ENCODE data around the gene RXFP3.

DNA sequence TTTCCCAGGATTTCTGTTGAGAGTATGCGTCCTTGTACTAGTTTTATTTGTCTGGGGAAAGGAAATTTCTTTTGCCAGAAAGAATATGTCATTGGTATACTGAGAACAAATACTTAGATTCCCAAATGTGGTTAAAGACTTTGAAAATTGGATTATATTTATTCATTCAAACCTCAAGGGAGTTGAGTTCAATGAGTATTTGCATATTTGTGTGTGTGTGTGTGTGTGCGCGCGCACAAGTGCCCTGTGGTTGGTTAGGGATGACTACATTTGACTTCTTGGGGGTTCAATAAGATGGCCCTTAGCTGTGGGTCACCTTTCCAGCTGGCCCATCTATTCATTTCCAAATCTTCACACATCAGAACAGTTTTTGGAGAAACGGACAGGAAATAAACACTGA is 4.9 kb downstream of the RXFP3 start:
- no peak for TF ChIP-seq POLR2A (IDR thresholded peaks at IDR 0.05; ENCODE audit: low read length)
- TF ChIP-seq GATA1 (IDR thresholded peaks at IDR 0.05; ENCODE audit: low read depth, low read length): no peak
